HG03095 (cell line): ENCODE data around the gene OR6X1.
"Not testable (repeated sequence)": the region's sequence is repeated elsewhere in the genome, so short reads cannot be mapped to it uniquely, and the experiment has no call there.

Experiments used
- ATAC-seq: cut with Tn5 transposase; IDR thresholded peaks from one replicate; pipeline ENCODE4 v1.9.1; 2021; ENCODE audit warnings: moderate library complexity; ENCODE audit not compliant: unreplicated experiment

OR6X1 gene

GRCh38 chr11:123755344-123755743, 1.0 kb upstream of the OR6X1 start:
- ATAC-seq: no peak

- no peak for ATAC-seq
Measured at GRCh38 chr11:123753110-123753509, 1.2 kb downstream of the OR6X1 start.

- ATAC-seq: no peak
Measured at GRCh38 chr11:123751781-123752180, 2.5 kb downstream of the OR6X1 start.

- ATAC-seq: not testable (repeated sequence)
Measured at GRCh38 chr11:123748349-123748748, 6.0 kb downstream of the OR6X1 start.

- no peak for ATAC-seq
Measured at GRCh38 chr11:123745764-123746451, 8.4 kb downstream of the OR6X1 start.

- ATAC-seq: no peak
Measured at GRCh38 chr11:123742724-123743120, 11.6 kb downstream of the OR6X1 start.

GRCh38 chr11:123742031-123742723, 12.1 kb downstream of the OR6X1 start:
- no peak for ATAC-seq

GRCh38 chr11:123741159-123742030, 12.9 kb downstream of the OR6X1 start, which contains the start of gene ZNF202:
TSS of gene ZNF202 (minus strand) at chr11:123741660. CDS start at chr11:123730888, 10,772 bp downstream.
- peak; percentile 98 for ATAC-seq

GRCh38 chr11:123740787-123741158, 13.5 kb downstream of the OR6X1 start:
- peak; percentile 14 for ATAC-seq

GRCh38 chr11:123738374-123738773, 15.9 kb downstream of the OR6X1 start:
- ATAC-seq: no peak

- ATAC-seq: no peak
Measured at GRCh38 chr11:123736769-123737168, 17.5 kb downstream of the OR6X1 start.

- ATAC-seq: no peak
Measured at GRCh38 chr11:123729602-123730001, 24.7 kb downstream of the OR6X1 start.

GRCh38 chr11:123725995-123726655, 28.2 kb downstream of the OR6X1 start:
- ATAC-seq: no peak

- no peak for ATAC-seq
Measured at GRCh38 chr11:123719452-123719851, 34.9 kb downstream of the OR6X1 start.

- no peak for ATAC-seq
Measured at GRCh38 chr11:123718469-123718868, 35.8 kb downstream of the OR6X1 start.

- ATAC-seq: no peak
Measured at GRCh38 chr11:123718063-123718462, 36.3 kb downstream of the OR6X1 start.

- ATAC-seq: not testable (repeated sequence)
Measured at GRCh38 chr11:123712627-123713026, 41.7 kb downstream of the OR6X1 start.

- ATAC-seq: no peak
Measured at GRCh38 chr11:123707606-123708205, 46.6 kb downstream of the OR6X1 start.

GRCh38 chr11:123707206-123707605, 47.1 kb downstream of the OR6X1 start:
- ATAC-seq: no peak

GRCh38 chr11:123704341-123704740, 50.0 kb downstream of the OR6X1 start:
- ATAC-seq: no peak
